ENCODE data around the gene KDM1A.
"Not testable (repeated sequence)": the region's sequence is repeated elsewhere in the genome, so short reads cannot be mapped to it uniquely, and the experiment has no call there.

The KDM1A gene

GRCh38 chr1:22976127-22976460, 43.2 kb upstream of the KDM1A start:
- no peak for DNase-seq (ENCODE audit: low read depth)
- no peak for TF ChIP-seq CTCF (IDR thresholded peaks at IDR 0.05; ENCODE audit: insufficient read depth, low read depth, low read length, missing control alignments)
- no peak overlapping the region for H3K4me3 ChIP-seq (ENCODE audit: low read depth, low read length)

- TF ChIP-seq CTCF (IDR thresholded peaks at IDR 0.05; ENCODE audit: insufficient read depth, low read depth, low read length, missing control alignments), result peak; percentile 85
- no peak overlapping the region for H3K4me3 ChIP-seq (ENCODE audit: low read depth, low read length)
- DNase-seq (ENCODE audit: low read depth), result peak; percentile 86
These were observed 42.6 kb upstream of the KDM1A start for GRCh38 chr1:22976461-22977243.

GRCh38 chr1:22978299-22978698, 41.0 kb upstream of the KDM1A start:
- DNase-seq (ENCODE audit: low read depth), result no peak
- TF ChIP-seq CTCF (IDR thresholded peaks at IDR 0.05; ENCODE audit: insufficient read depth, low read depth, low read length, missing control alignments), result no peak
- no peak overlapping the region for H3K4me3 ChIP-seq (ENCODE audit: low read depth, low read length)

- not testable (repeated sequence) for H3K4me3 ChIP-seq (ENCODE audit: low read depth, low read length); DNase-seq (ENCODE audit: low read depth)
These were observed 38.8 kb upstream of the KDM1A start for GRCh38 chr1:22980471-22980790.

GRCh38 chr1:22983944-22984343, 35.3 kb upstream of the KDM1A start:
- no peak for DNase-seq (ENCODE audit: low read depth)
- no peak for TF ChIP-seq CTCF (IDR thresholded peaks at IDR 0.05; ENCODE audit: insufficient read depth, low read depth, low read length, missing control alignments)

GRCh38 chr1:22992384-22992783, 26.9 kb upstream of the KDM1A start:
- not testable (repeated sequence) for H3K4me3 ChIP-seq (ENCODE audit: low read depth, low read length); DNase-seq (ENCODE audit: low read depth)

More at GRCh38 chr1:22983944-22984343, 35.3 kb upstream of the KDM1A start:
- H3K4me3 ChIP-seq (ENCODE audit: low read depth, low read length), result no peak overlapping the region

GRCh38 chr1:22993220-22993795, 26.0 kb upstream of the KDM1A start:
- not testable (repeated sequence) for DNase-seq (ENCODE audit: low read depth); H3K4me3 ChIP-seq (ENCODE audit: low read depth, low read length)

- DNase-seq (ENCODE audit: low read depth), result no peak
- H3K4me3 ChIP-seq (ENCODE audit: low read depth, low read length), result no peak overlapping the region
- TF ChIP-seq CTCF (IDR thresholded peaks at IDR 0.05; ENCODE audit: insufficient read depth, low read depth, low read length, missing control alignments), result no peak
These were observed 23.5 kb upstream of the KDM1A start for GRCh38 chr1:22995774-22996173.

- not testable (repeated sequence) for H3K4me3 ChIP-seq (ENCODE audit: low read depth, low read length); DNase-seq (ENCODE audit: low read depth)
These were observed 21.7 kb upstream of the KDM1A start for GRCh38 chr1:22997528-22997927.

GRCh38 chr1:23000133-23000532, 19.1 kb upstream of the KDM1A start:
- H3K4me3 ChIP-seq (ENCODE audit: low read depth, low read length); DNase-seq (ENCODE audit: low read depth): not testable (repeated sequence)

GRCh38 chr1:23002218-23002617, 17.1 kb upstream of the KDM1A start:
- DNase-seq (ENCODE audit: low read depth); H3K4me3 ChIP-seq (ENCODE audit: low read depth, low read length): not testable (repeated sequence)
